K562 (cell line): ENCODE measurements around the gene OR1N2. TPM values are rescaled to one million over a fixed set of nuclear protein-coding genes. Genes with fewer than 3 reads are reported as not detected.
A peak's percentile ranks its signal among the peaks of the same experiment; 100 is the strongest.

ENCODE experiments used
- ATAC-seq: fragments of 200-7000 bp; cut with Tn5 transposase; 3 replicates; pipeline ENCODE4 v1.9.1; 2020; ENCODE audit warnings: moderate library complexity
- BruUV-seq: library from RNA; stranded (reverse); fragments of 400-500 nt; replicated peaks from 2 replicates; lab custom pipeline; 2021; lab: Mats Ljungman, UMichigan
- CTCF ChIA-PET: fragments of 300-600 bp; formaldehyde crosslinking; extraction: SDS; loops from one replicate; lab custom pipeline; 2021; ENCODE audit warnings: low intra/inter-chr PET ratio; lab: Yijun Ruan, JAX
- POLR2A ChIA-PET: fragments of 300-600, 350-650 bp; sonication (Branson Sonifier 250); formaldehyde crosslinking; extraction: SDS; loops from one replicate; lab custom pipeline; 2021; ENCODE audit warnings: antibody characterized with exemption, inconsistent platforms; lab: Yijun Ruan, JAX
- DNase-seq, 4 experiments: peaks; one replicate each; pipeline versions ENCODE4 v3.0.0 to v3.0.0-alpha.2; 2011 to 2018; ENCODE audit warnings: low spot score in 3 of 4, mixed read lengths in 3 of 4; ENCODE audit errors: extremely low read depth in 1 of 4
- FAIRE-seq: peaks from 2 replicates; lab custom pipeline; 2011; peaks lifted over from hg19 to GRCh38; lab: Jason Lieb, UNC
- H2AFZ ChIP-seq: 2 replicates; pipeline ENCODE4 v1.6.0; 2011; ENCODE audit warnings: low read depth, low read length, control low read depth, inconsistent platforms
- H3K27ac ChIP-seq: fragments of 200-600 bp; 3 replicates; pipeline ENCODE4 v1.8.0; 2011; ENCODE audit warnings: low read depth, mild to moderate bottlenecking, control low read depth, inconsistent platforms, low read length, moderate library complexity, mixed read lengths; ENCODE audit errors: extremely low read depth
- H3K27me3 ChIP-seq, 2 experiments: fragments of 300-600 bp in 1 of 2; 2 replicates in 1 of 2; 3 replicates in 1 of 2; pipeline versions ENCODE4 v1.6.0 to v1.8.0; 2011; ENCODE audit warnings: inconsistent platforms in 2 of 2, low read length in 2 of 2, mild to moderate bottlenecking in 1 of 2, mixed read lengths in 1 of 2, moderate library complexity in 1 of 2; ENCODE audit not compliant: control insufficient read depth in 2 of 2, insufficient read depth in 2 of 2
- H3K36me3 ChIP-seq: fragments of 300-600 bp; 3 replicates; pipeline ENCODE4 v1.8.0; 2011; ENCODE audit warnings: mild to moderate bottlenecking, low read length, inconsistent platforms; ENCODE audit not compliant: control insufficient read depth, insufficient read depth
- H3K4me1 ChIP-seq, 2 experiments: fragments of 200-600 bp in 1 of 2; replicated peaks in 1 of 2; 2 replicates in 1 of 2; 3 replicates in 1 of 2; pipeline versions ENCODE4 v1.5.1 to v1.8.0; 2011; ENCODE audit warnings: inconsistent platforms in 2 of 2, low read length in 2 of 2, mild to moderate bottlenecking in 1 of 2, mixed read lengths in 1 of 2, moderate library complexity in 1 of 2; ENCODE audit not compliant: control insufficient read depth in 2 of 2, insufficient read depth in 2 of 2
- H3K4me2 ChIP-seq: 2 replicates; pipeline ENCODE4 v1.6.1; 2011; ENCODE audit warnings: low read length, control low read depth, inconsistent platforms, mixed read lengths; ENCODE audit not compliant: insufficient read depth
- H3K4me3 ChIP-seq: fragments of 200-600 bp; sonication (generic), shearing (Covaris generic); 2 replicates; pipeline ENCODE4 v1.5.1; 2016; ENCODE audit warnings: control low read depth, inconsistent platforms
- H3K79me2 ChIP-seq: fragments of 200-600 bp; 3 replicates; pipeline ENCODE4 v1.8.0; 2011; ENCODE audit warnings: low read length, inconsistent platforms; ENCODE audit not compliant: control insufficient read depth, insufficient read depth
- H3K9ac ChIP-seq, 2 experiments: 2 replicates each; pipeline versions ENCODE4 v1.6.0 to v1.6.1; 2011; ENCODE audit warnings: low read depth in 2 of 2, low read length in 2 of 2, control low read depth in 1 of 2, inconsistent platforms in 1 of 2, mild to moderate bottlenecking in 1 of 2, mixed read lengths in 1 of 2; ENCODE audit not compliant: insufficient read depth in 1 of 2
- H3K9me1 ChIP-seq: one replicate; pipeline ENCODE4 v1.6.0; 2011; ENCODE audit warnings: inconsistent platforms, mild to moderate bottlenecking, low read length, moderate library complexity; ENCODE audit not compliant: control insufficient read depth, insufficient read depth
- H3K9me3 ChIP-seq: replicated peaks from 2 replicates; pipeline ENCODE4 v1.5.1; 2011; ENCODE audit warnings: low read depth, low read length, inconsistent platforms; ENCODE audit not compliant: control insufficient read depth, insufficient read depth
- H4K20me1 ChIP-seq: replicated peaks from 2 replicates; pipeline ENCODE4 v1.6.1; 2011; ENCODE audit warnings: low read length, inconsistent platforms, mixed read lengths; ENCODE audit not compliant: control insufficient read depth, insufficient read depth
- CEBPB ChIP-seq: fragments of 450-650 bp; IDR thresholded peaks from 2 replicates; pipeline ENCODE4 v1.6.1; 2016; ENCODE audit warnings: missing genetic modification characterization, missing compliant biosample characterization
- CEBPG ChIP-seq, 3 experiments: fragments of 200-800 bp in 1 of 3; sonication (Bioruptor generic) in 1 of 3; sonication (generic) in 1 of 3; formaldehyde crosslinking in 1 of 3; IDR thresholded peaks in 2 of 3; conservative IDR thresholded peaks in 1 of 3; 2 replicates each; pipeline versions ENCODE4 v1.6.1 to v1.8.0; 2016 to 2022; ENCODE audit warnings: missing compliant biosample characterization in 2 of 3, missing genetic modification characterization in 2 of 3, mild to moderate bottlenecking in 1 of 3, missing genetic modification reagents in 1 of 3
- ID3 ChIP-seq, 2 experiments: fragments of 250-450 bp in 1 of 2; fragments of 450-650 bp in 1 of 2; sonication (Bioruptor Pico) in 1 of 2; IDR thresholded peaks; 2 replicates each; pipeline versions ENCODE4 v1.6.1 to v1.8.0; 2016 to 2021; ENCODE audit warnings: mild to moderate bottlenecking in 2 of 2, moderate library complexity in 2 of 2, missing compliant biosample characterization in 1 of 2, missing genetic modification characterization in 1 of 2
- LEF1 ChIP-seq: fragments of 450-650 bp; IDR thresholded peaks from 2 replicates; pipeline ENCODE4 v1.6.1; 2016; ENCODE audit warnings: mild to moderate bottlenecking
- SMC3 ChIP-seq: conservative IDR thresholded peaks from 2 replicates; pipeline ENCODE4 v1.6.1; 2011; ENCODE audit warnings: low read depth, low read length, improper control_type of control experiment; ENCODE audit not compliant: insufficient read depth
- TEAD1 ChIP-seq, 2 experiments: fragments of 450-650 bp in 1 of 2; sonication (generic) in 1 of 2; formaldehyde crosslinking; IDR thresholded peaks; 2 replicates each; pipeline versions ENCODE4 v1.4.0 to v1.8.0; 2020 to 2022; ENCODE audit warnings: mild to moderate bottlenecking in 2 of 2, missing genetic modification reagents in 1 of 2
- WGBS: fragments of 100-300 bp; shearing (Covaris generic); methylation state at CpG from one replicate; pipeline ENCODE4 v1.1.6; 2016; ENCODE audit warnings: low coverage, mixed read lengths; ENCODE audit not compliant: insufficient coverage; ENCODE audit errors: missing lambda C conversion rate; 5-methylcytosine and 5-hydroxymethylcytosine counted together
- in situ Hi-C: fragments of 300-500 bp; cut with MboI; formaldehyde crosslinking; loops from 4 replicates; pipeline ENCODE4 v1.15.0; 2018; ENCODE audit warnings: inconsistent platforms, mixed read lengths
- intact Hi-C: fragments of 100-400 bp; cut with micrococcal nuclease; formaldehyde crosslinking; loops from 2 replicates; pipeline ENCODE4 v1.14.2; 2022
- polyA plus RNA-seq, 8 experiments: library from polyadenylated mRNA; depleted of rRNA in 4 of 8; stranded (reverse) in 5 of 8; unstranded in 3 of 8; fragments of >200 nt; fragmentation: Nextera tagmentation in 2 of 8; fragmentation: Illumina TruSeq in 1 of 8; extraction: Ambion mirVana in 2 of 8; extraction: Trizol in 1 of 8; gene quantifications; 2 replicates each; pipeline versions ENCODE4 v1.2.1 to v1.2.3, GENCODE V29; 2011 to 2014; ENCODE audit warnings: inconsistent platforms in 1 of 8, missing spikeins in 1 of 8
- total RNA-seq, 7 experiments: library from RNA; depleted of rRNA in 6 of 7; stranded (reverse); fragments of >200 nt in 6 of 7; fragmentation: Illumina TruSeq in 2 of 7; extraction: Trizol in 2 of 7; gene quantifications; 2 replicates each; pipeline versions ENCODE4 v1.2.1 to v1.2.3, GENCODE V29; 2011 to 2021; ENCODE audit warnings: low replicate concordance in 1 of 7

OR1N2 gene
- total and polyA plus RNA-seq, 9 of the 15 experiments (the other 6 are each of a cell fraction or from before 2014, with no cell fraction given) = not detected

DNA sequence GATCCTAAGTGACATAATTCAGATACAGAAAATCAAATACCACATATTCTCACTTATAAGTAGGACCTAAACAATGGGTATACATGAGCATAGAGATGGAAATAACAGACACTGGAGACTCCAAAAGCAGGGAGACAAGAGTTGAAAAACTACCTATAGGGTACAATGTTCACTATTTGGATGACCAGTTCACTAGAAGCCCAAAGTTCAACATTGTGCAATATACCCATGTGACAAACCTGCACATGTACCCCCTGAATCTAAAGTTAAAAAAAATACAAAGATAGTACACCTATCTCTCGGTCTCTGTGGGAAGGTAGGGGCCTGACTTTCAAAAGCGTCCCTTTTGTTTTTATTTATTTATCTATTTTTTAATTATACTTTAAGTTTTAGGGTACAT is 14.2 kb upstream of the OR1N2 start:
- H3K9me1 ChIP-seq = no peaks in the 10 kb centered on the region
- FAIRE-seq = no peak
- no peaks in the 10 kb centered on the region for H4K20me1 ChIP-seq
- no peaks in the 10 kb centered on the region for H3K79me2 ChIP-seq
- TF ChIP-seq CEBPB (tag) (0 out of 2 replicates have a peak, but pooled peaks have one; percentile 12), SMC3 (no peak), TEAD1 (CRISPR knock-in tag; IDR thresholded peaks at IDR 0.05) (no peak), CEBPG (CRISPR knock-in tag; IDR thresholded peaks at IDR 0.05) (no peak), CEBPG (tag; conservative IDR thresholded peaks at IDR 0.05 in 1 of 2, IDR thresholded peaks at IDR 0.05 in 1 of 2) (peak in 1 of 2 experiments; percentile 46; a peak in 2 of 4 replicates), LEF1 (no peak)
- H2AFZ ChIP-seq = no peak overlapping the region
- no peak for DNase-seq
- H3K27me3 ChIP-seq = no peaks in the 10 kb centered on the region
- H3K36me3 ChIP-seq = no peaks in the 10 kb centered on the region
- ChIA-PET POLR2A (no interaction called here), CTCF (no interaction called here)
- no peaks in the 10 kb centered on the region; a peak in 1 of 5 replicates for H3K4me1 ChIP-seq
- ATAC-seq = no peak
- no peaks in the 10 kb centered on the region for H3K9me3 ChIP-seq
- no peak overlapping the region for H3K4me3 ChIP-seq
- WGBS = 5% methylated on average over 2 of the region's 2 CpGs
- no peak overlapping the region for H3K9ac ChIP-seq
- intact Hi-C loops = no loop called here
- H3K4me2 ChIP-seq = no peak overlapping the region
- no TSS peak for BruUV-seq
- H3K27ac ChIP-seq = no peak overlapping the region
- in situ Hi-C loops = no loop called here

DNA sequence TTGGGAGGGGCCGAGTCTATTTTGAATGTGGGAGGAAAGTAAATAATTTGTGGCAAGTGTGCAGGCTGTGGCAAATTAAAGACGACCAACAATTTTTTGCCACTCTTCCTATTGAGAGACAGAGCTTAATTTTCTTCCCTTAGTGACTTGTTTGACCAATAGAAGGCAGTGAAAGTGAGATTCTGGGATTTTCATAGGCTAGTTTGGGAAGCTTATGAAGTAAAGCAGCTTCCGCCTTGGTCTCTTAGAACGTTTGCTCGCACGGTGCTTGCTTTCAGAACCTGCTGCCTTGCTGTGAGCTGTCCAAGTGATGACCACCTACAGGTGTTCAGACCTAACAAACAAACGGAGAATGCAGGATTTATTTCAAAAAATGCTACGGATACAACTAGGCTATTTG is 6.7 kb upstream of the OR1N2 start:
- H3K27ac ChIP-seq = no peak overlapping the region
- no peak for TF ChIP-seq ID3 (CRISPR knock-in tag; IDR thresholded peaks at IDR 0.05)
- TF ChIP-seq ID3 (tag; IDR thresholded peaks at IDR 0.05) = no peak
- CTCF ChIA-PET = no interaction called here
- no peak for FAIRE-seq
- H3K9me3 ChIP-seq = no peaks in the 10 kb centered on the region
- H3K27me3 ChIP-seq = no peaks in the 10 kb centered on the region
- WGBS = 8% methylated on average over 8 of the region's 8 CpGs
- no peaks in the 10 kb centered on the region for H4K20me1 ChIP-seq
- no peaks in the 10 kb centered on the region for H3K79me2 ChIP-seq
- H3K4me1 ChIP-seq = no peaks in the 10 kb centered on the region
- H3K9ac ChIP-seq = no peak overlapping the region
- no peaks in the 10 kb centered on the region for H3K36me3 ChIP-seq
- BruUV-seq = no TSS peak
- H3K4me2 ChIP-seq = no peak overlapping the region
- no peaks in the 10 kb centered on the region for H3K9me1 ChIP-seq
- H2AFZ ChIP-seq = no peak overlapping the region
- POLR2A ChIA-PET = no interaction called here
- intact Hi-C loops (no loop called here), in situ Hi-C loops (no loop called here)
- H3K4me3 ChIP-seq = no peak overlapping the region
- ATAC-seq = no peak
- DNase-seq = no peak
